ENCODE data around the gene SNX33.
"Not testable (repeated sequence)": the region's sequence is repeated elsewhere in the genome, so short reads cannot be mapped to it uniquely, and the experiment has no call there.

The SNX33 gene

DNA sequence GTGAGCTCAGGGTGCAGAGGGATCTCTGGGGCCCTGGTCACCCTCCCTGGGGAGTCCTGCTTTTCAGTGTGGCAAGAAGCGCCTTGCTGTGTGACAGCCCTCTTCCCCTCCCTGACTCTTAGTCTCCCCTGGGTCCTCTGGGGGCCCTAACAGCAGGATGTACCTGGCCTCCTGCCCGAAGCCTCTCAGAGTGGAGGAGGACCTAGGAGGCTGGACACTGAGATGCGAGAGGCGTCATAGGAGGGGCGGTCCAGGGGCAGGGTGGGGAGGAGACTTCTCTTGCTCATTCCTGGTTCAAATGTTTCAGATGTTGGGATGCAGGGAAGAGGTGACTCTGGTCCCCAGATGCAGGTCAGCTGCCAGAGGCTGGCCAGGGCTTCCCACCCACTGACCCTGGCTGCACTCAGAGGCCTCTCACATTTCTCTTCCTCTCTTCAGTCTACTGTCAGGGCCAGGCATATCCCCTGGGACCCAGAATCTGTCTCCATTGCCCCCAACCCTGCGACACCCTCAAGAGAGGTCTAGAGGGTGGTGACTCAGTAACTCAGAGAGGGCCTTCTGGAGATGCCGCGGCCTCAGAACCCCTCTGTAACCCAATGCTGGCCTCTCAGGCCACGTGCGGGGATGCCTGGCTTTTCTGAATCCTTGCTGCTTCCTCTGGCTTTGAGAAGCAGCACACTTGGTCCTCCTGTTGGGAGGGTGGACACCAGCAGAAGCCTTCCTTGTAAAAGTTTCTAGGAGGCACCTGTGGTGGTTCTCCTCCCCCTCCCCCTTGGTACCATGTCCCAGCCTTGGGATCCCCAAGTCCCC is 25.9 kb downstream of the SNX33 start:
- TF ChIP-seq, protein P1, sequence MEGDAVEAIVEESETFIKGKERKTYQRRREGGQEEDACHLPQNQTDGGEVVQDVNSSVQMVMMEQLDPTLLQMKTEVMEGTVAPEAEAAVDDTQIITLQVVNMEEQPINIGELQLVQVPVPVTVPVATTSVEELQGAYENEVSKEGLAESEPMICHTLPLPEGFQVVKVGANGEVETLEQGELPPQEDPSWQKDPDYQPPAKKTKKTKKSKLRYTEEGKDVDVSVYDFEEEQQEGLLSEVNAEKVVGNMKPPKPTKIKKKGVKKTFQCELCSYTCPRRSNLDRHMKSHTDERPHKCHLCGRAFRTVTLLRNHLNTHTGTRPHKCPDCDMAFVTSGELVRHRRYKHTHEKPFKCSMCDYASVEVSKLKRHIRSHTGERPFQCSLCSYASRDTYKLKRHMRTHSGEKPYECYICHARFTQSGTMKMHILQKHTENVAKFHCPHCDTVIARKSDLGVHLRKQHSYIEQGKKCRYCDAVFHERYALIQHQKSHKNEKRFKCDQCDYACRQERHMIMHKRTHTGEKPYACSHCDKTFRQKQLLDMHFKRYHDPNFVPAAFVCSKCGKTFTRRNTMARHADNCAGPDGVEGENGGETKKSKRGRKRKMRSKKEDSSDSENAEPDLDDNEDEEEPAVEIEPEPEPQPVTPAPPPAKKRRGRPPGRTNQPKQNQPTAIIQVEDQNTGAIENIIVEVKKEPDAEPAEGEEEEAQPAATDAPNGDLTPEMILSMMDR (IDR thresholded peaks at IDR 0.05; ENCODE audit: borderline replicate concordance, insufficient read depth, low read depth, low read length), result no peak
- H3K4me3 ChIP-seq (ENCODE audit: low read depth, low read length), result no peak overlapping the region

GRCh38 chr15:75674366-75674765 is 26.7 kb downstream of the SNX33 start:
- TF ChIP-seq, protein P1 (IDR thresholded peaks at IDR 0.05; ENCODE audit: borderline replicate concordance, insufficient read depth, low read depth, low read length), result no peak
- H3K4me3 ChIP-seq (ENCODE audit: low read depth, low read length), result no peak overlapping the region

DNA sequence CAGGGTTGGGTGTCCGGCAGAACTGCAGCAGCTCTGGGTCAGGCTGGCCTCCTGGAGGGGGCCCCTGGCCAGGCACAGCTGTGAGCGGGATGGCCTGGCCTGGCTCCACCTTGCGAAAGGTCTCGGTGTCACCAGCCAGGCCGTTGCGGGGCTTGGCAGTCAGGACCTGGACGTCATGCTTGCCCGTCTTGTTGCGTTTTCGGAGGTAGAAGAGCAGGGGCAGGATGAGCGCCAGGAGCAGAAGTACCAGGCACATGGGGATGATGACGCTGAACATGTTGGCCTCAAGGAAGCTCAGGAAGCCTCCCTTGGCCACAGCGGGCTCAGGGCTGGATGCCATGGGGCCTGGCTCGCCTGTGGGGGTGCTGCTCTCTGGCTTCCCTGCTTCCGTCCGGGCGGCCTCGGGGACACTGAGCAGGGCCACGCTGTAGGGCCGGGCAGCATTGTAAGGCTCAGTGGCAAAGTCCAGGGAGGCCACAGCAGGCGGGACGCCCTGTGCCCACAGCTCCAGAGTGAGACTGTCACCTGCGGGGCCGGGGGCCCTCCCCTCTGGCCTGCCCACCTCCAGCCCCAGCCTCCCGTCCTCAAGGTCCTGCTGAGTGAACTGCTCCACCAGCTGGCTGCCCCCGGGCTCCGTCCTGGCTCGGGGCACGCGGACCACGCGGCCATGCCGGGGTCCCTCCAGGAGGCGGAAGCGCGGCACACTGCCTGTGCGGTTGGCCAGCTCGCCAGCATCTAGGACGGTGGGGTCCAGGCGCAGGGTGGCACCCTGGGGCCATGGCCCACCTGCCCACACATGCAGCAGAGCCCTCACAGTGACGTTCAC is 28.1 kb downstream of the SNX33 start:
- TF ChIP-seq, protein P1 (IDR thresholded peaks at IDR 0.05; ENCODE audit: borderline replicate concordance, insufficient read depth, low read depth, low read length), result no peak
- no peak overlapping the region for H3K4me3 ChIP-seq (ENCODE audit: low read depth, low read length)

DNA sequence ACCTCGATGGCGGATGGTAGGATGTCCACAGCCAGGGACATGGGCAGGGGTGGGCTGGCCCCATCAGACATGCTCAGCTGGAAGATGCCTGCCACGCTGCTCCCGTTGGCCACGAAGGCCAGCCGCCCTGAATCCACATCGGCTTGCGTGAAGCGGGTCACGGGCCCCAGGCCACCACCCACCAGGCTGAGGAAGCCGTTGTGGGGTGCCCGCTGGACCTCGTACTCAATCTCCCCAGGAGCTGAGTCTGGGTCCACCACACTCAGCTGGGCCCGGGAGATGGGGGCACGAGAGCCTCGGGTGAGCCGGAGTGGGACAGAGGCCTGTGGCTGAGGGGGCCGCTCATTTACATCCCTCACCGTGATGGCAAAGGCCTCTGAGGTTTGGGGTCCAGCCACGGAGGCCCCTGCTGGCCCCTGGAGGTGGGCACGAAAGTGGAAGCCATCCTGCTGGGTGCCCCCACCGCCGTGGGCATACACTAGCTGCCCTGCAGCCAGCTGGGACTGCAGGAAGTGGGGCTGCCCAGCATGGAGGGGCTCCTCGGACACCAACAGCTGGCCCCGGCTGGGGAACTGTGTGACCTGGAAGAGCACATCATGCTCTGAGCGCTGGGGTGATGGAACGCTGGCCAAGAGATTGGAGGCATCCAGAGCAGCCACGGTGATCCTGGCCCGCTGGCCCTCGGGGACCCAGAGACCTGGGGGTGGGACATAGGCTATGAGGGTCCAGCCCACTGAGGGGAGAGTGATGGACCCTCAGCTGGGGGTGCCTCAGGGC is 29.2 kb downstream of the SNX33 start:
- TF ChIP-seq, protein P1 (IDR thresholded peaks at IDR 0.05; ENCODE audit: borderline replicate concordance, insufficient read depth, low read depth, low read length), result no peak

DNA sequence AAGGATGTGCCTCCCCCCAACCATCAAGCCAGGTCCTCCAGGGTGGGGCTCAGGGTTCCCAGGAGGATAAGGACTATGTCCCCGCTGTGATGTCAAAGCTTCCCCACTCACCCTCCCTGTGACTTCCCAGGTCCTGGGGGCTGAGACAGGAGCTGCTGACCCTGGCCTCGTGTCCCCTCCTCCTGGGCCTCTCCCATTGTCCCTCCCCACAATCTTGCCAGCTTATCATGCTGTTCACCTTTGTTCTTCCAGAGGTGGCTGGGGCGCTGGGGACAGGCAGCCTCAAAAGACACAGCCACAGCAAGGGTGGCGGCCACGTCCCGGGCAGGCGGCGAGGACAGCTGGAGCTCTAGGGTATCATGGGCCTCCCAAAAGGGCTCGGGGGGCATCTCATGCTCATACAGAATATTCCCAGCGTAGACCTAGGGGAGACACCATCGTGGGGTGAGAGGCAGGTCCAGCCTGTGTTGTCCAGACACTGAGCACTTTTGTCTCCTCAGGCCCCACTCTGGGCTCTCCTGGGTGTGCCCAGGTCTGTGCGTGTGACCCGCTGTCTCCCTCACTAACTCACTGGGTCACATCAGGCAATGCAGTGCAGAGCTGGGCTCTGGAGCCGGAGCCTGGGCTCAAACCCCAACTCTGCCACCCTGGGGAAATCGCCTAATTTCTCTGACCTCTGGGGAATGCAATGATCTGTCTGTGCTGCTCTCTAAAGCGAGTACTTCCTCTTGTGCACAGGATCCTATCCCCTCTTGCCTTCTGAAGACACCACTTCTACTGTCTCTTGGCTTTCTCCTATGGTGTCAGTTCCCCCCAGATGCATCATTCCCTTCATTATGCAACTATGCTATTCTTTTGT is 30.0 kb downstream of the SNX33 start:
- H3K4me3 ChIP-seq (ENCODE audit: low read depth, low read length), result no peak overlapping the region
- TF ChIP-seq, protein P1 (IDR thresholded peaks at IDR 0.05; ENCODE audit: borderline replicate concordance, insufficient read depth, low read depth, low read length), result no peak

More for the DNA sequence above, 29.2 kb downstream of the SNX33 start:
- no peak overlapping the region for H3K4me3 ChIP-seq (ENCODE audit: low read depth, low read length)

DNA sequence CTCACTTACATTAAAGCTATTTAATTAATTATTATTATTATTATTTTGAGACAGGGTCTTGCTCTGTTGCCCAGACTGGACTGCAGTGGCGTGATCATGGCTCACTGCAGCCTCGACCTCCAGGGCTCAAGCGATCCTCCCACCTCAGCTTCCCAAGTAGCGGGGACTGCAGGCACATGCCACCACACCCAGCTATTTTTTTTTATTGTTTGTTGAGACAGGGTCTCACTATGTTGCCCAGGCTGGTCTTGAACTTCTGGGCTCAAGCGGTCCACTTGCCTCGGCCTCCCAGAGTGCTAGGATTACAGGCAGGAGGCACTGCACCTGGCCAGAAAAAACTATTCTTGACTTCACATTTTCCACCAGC is 30.6 kb downstream of the SNX33 start:
- not testable (repeated sequence) for H3K4me3 ChIP-seq (ENCODE audit: low read depth, low read length)
